NB4 (cell line): ENCODE measurements around the gene ARID1B.

Experiments used
- DNase-seq: peaks from one replicate; pipeline ENCODE4 v3.0.0; 2010; ENCODE audit warnings: low read depth
- H3K4me3 ChIP-seq: one replicate; pipeline ENCODE4 v1.5.1; 2011; ENCODE audit warnings: mild to moderate bottlenecking, low read depth, low read length, moderate library complexity
- CTCF ChIP-seq: IDR thresholded peaks from one replicate; pipeline ENCODE4 v1.5.1; 2012; ENCODE audit warnings: low read depth, low read length
- MYC ChIP-seq: IDR thresholded peaks from 2 replicates; pipeline ENCODE4 v1.6.1; 2011; ENCODE audit warnings: low read depth, low read length
- POLR2A ChIP-seq: IDR thresholded peaks from 2 replicates; pipeline ENCODE4 v1.6.1; 2011; ENCODE audit warnings: mild to moderate bottlenecking; ENCODE audit not compliant: insufficient read length; ENCODE audit errors: extremely low read depth
- TF ChIP-seq, protein P1 (sequence below): IDR thresholded peaks from 2 replicates; pipeline ENCODE4 v1.6.1; 2011; ENCODE audit warnings: low read depth, low read length

The ARID1B gene

GRCh38 chr6:157064502-157064901 is 287.3 kb downstream of the ARID1B start:
- no peak for DNase-seq
- no peak overlapping the region for H3K4me3 ChIP-seq
- TF ChIP-seq, protein P1, sequence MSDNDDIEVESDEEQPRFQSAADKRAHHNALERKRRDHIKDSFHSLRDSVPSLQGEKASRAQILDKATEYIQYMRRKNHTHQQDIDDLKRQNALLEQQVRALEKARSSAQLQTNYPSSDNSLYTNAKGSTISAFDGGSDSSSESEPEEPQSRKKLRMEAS, result no peak

DNA sequence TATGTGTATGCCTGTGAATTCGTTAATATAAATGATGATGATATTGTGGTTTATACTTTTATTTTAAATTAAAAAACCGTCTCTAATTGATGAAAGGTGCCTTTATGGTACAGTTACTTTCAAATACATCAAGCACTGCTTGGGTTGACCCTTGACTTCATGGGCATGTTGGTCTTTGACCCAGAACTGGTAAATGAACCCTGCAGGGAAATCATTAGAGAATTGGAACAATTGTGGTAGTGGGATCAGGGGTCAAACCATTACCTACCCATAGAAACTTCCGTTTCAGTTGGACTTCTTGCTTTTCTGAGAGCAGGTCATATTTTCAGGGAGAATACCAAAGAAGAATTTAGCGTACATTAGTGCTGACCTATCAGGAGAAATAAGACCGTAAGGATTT is 288.2 kb downstream of the ARID1B start:
- no peak for DNase-seq
- no peak overlapping the region for H3K4me3 ChIP-seq
- TF ChIP-seq, protein P1, result no peak
- TF ChIP-seq CTCF (no peak), MYC (no peak), POLR2A (no peak)

DNA sequence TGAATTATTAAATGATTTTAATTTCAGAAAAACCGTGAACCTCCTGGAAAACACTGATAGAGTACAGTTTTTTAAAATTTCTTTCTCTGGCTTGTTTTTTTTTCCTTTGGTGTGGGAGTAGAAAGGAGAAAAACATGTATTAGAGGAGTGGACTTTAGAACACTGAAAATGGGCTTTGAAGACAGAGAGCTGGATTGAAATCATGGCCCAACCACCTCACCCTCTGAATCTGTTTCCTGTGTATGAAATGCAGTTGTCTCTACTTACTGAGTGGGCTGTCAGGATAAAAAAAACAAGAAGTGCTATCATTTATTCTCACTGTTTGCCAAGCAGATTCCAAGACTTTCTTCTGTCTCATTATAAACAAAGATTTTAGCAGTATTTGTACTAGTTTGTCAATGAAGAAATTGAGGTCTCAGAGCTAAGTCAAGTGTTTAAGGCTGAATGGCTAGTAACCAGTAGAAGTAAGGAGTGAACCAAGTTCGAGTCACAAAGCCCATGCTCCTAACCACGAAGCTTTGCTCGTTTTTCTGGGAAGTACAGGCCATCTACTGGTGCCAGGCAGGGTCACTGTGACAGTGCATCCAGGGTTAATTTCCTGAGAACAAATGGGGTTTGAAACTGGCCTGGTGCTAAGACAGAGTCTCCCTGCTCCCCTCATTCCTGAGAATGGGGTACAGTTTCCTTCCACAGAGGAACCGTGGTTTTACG is 289.8 kb downstream of the ARID1B start:
- no peak overlapping the region for H3K4me3 ChIP-seq
- TF ChIP-seq, protein P1, result no peak
- peak; percentile 6 for TF ChIP-seq CTCF
- peak; percentile 69 for DNase-seq

DNA sequence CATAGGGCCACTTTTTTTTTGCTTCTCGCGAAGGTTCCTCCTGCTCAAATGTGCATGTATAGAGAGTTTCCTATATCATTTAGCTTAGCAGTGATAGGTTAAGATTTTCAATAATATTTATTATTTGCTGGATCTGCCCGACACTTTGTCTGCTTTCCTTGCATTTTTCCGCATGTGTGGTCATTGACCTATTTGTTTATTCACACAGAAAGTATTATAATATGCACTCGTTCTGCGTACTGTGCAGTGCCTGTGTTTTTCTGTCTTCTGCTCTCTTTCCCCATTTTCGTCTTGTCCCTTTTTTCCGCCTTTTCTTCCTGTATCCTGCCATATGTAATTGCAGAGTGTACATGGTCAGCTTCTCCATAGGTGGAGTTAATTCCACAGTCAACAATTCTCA is 290.3 kb downstream of the ARID1B start:
- DNase-seq, result no peak
- TF ChIP-seq MYC (no peak), POLR2A (no peak), CTCF (no peak)
- TF ChIP-seq, protein P1, result no peak
- no peak overlapping the region for H3K4me3 ChIP-seq

- no peak overlapping the region for H3K4me3 ChIP-seq
These were observed 291.6 kb downstream of the ARID1B start for GRCh38 chr6:157068691-157069324.

More at GRCh38 chr6:157068691-157069324, 291.6 kb downstream of the ARID1B start:
- TF ChIP-seq POLR2A (no peak), CTCF (no peak), MYC (no peak)
- TF ChIP-seq, protein P1, result no peak
- DNase-seq, result no peak
